ENCODE results near the gene RYR1. TPM values are rescaled to one million over a fixed set of nuclear protein-coding genes. Genes with fewer than 3 reads are reported as not detected.

RYR1 gene
- total RNA-seq, 1 experiment from 2014 or later: 4.1 TPM

DNA sequence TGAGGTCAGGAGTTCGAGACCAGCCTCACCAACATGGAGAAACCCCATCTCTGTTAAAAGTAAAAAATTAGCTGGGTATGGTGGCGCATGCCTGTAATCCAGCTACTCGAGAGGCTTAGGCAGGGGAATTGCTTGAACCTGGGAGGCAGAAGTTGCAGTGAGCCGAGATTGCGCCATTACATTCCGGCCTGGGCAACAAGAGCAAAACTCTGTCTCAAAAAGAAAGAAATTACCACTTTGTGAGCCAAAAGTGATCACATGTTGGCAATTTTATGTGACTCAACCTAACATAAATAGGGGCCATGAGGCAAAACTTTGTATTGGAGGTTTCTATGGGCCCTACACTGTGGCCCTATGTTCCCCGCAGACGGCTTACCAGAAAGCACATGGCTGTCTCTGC lies 112.1 kb downstream of the RYR1 start:
- Histone ChIP-seq H2AFZ (ENCODE audit: low read depth, low read length, poor library complexity, severe bottlenecking) (no peak overlapping the region), H3K79me2 (ENCODE audit: insufficient read depth, low read length) (no peaks in the 10 kb centered on the region), H3K27me3 (ENCODE audit: insufficient read depth, low read length) (no peaks in the 10 kb centered on the region), H3K4me2 (ENCODE audit: low read length) (no peak overlapping the region), H4K20me1 (ENCODE audit: insufficient read depth) (no peaks in the 10 kb centered on the region), H3K9me2 (ENCODE audit: insufficient read depth) (no peaks in the 10 kb centered on the region), H3K9ac (ENCODE audit: low read length) (no peak overlapping the region), H3K4me1 (ENCODE audit: control insufficient read depth in 1 of 2, insufficient read depth in 2 of 2, low read length in 2 of 2) (peaks cover 10 to 21% of the 10 kb centered on the region in 2 experiments), H3K27ac (ENCODE audit: low read depth, low read length) (no peak overlapping the region), H3K36me3 (ENCODE audit: control insufficient read depth in 1 of 2, insufficient read depth in 2 of 2, low read length in 2 of 2) (no peaks in the 10 kb centered on the region), H3K9me3 (ENCODE audit: control insufficient read depth in 1 of 2, insufficient read depth in 1 of 2, low read depth in 1 of 2, low read length in 2 of 2) (no peaks in the 10 kb centered on the region), H3K4me3 (replicated peaks in 1 of 2; ENCODE audit: low read depth in 1 of 2, low read length in 2 of 2) (no peak overlapping the region)
- intact Hi-C loops (cut with micrococcal nuclease): no loop called here
- CTCF ChIA-PET: interaction anchor here (1.7 to 2.6 kb wide), 3 partner anchors 89 to 385 kb away, joined by 6 to 16 read pairs (median 10); partner anchors contain the start of genes FAM98C, MRPS12 and SARS2
- ATAC-seq: no peak
- DNase-seq (ENCODE audit: low read depth, low spot score): no peak
- POLR2A ChIA-PET: interaction anchor here (0.6 kb wide), 1 partner anchor 22 kb away, joined by 3 read pairs; no protein-coding TSS in a partner anchor
- TF ChIP-seq, protein P1, sequence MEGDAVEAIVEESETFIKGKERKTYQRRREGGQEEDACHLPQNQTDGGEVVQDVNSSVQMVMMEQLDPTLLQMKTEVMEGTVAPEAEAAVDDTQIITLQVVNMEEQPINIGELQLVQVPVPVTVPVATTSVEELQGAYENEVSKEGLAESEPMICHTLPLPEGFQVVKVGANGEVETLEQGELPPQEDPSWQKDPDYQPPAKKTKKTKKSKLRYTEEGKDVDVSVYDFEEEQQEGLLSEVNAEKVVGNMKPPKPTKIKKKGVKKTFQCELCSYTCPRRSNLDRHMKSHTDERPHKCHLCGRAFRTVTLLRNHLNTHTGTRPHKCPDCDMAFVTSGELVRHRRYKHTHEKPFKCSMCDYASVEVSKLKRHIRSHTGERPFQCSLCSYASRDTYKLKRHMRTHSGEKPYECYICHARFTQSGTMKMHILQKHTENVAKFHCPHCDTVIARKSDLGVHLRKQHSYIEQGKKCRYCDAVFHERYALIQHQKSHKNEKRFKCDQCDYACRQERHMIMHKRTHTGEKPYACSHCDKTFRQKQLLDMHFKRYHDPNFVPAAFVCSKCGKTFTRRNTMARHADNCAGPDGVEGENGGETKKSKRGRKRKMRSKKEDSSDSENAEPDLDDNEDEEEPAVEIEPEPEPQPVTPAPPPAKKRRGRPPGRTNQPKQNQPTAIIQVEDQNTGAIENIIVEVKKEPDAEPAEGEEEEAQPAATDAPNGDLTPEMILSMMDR (IDR thresholded peaks at IDR 0.05 in 2 of 3, conservative IDR thresholded peaks at IDR 0.05 in 1 of 3; ENCODE audit: borderline replicate concordance in 1 of 3, insufficient read depth in 1 of 3, low read depth in 2 of 3, low read length in 2 of 3): no peak
- TF ChIP-seq EZH2phosphoT487 (IDR thresholded peaks at IDR 0.05; ENCODE audit: borderline replicate concordance) (no peak), YY1 (IDR thresholded peaks at IDR 0.05; ENCODE audit: extremely low read depth, insufficient replicate concordance, low read depth, low read length) (no peak), ZFX (IDR thresholded peaks at IDR 0.05) (no peak), FOSL1 (IDR thresholded peaks at IDR 0.05; ENCODE audit: low read depth) (no peak), ELF1 (IDR thresholded peaks at IDR 0.05; ENCODE audit: borderline replicate concordance, low read depth) (no peak), JUND (IDR thresholded peaks at IDR 0.05) (no peak), ZNF274 (IDR thresholded peaks at IDR 0.05; ENCODE audit: low read depth, low read length) (no peak)
- TF ChIP-seq, protein P2, sequence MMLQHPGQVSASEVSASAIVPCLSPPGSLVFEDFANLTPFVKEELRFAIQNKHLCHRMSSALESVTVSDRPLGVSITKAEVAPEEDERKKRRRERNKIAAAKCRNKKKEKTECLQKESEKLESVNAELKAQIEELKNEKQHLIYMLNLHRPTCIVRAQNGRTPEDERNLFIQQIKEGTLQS (IDR thresholded peaks at IDR 0.05): no peak
- TF ChIP-seq, protein P3, sequence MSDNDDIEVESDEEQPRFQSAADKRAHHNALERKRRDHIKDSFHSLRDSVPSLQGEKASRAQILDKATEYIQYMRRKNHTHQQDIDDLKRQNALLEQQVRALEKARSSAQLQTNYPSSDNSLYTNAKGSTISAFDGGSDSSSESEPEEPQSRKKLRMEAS (IDR thresholded peaks at IDR 0.05): no peak
- BruUV-seq (replicated peaks): no TSS peak
- RAD21 ChIA-PET (ENCODE audit: low non-redundant PET in 1 of 2, low total read pairs in 2 of 2, uncharacterized antibody in 2 of 2, unreplicated experiment in 2 of 2): no interaction called here

Data from HCT116 (cell line).